Endothelial cell of umbilical vein (primary cell): ENCODE data around the gene ZNF524. TPM values are rescaled to one million over a fixed set of nuclear protein-coding genes. Genes with fewer than 3 reads are reported as not detected.

Experiments
- BruUV-seq: library from RNA; stranded (reverse); fragments of 400-500 nt; replicated peaks from 2 replicates; lab custom pipeline; 2021; lab: Mats Ljungman, UMichigan
- CTCF ChIA-PET: fragments of 300-600, 350-600 bp; sonication (Branson Sonifier 250); formaldehyde crosslinking; loops from one replicate; lab custom pipeline; 2021; ENCODE audit warnings: antibody characterized with exemption, inconsistent platforms; lab: Charles Lee
- POLR2A ChIA-PET: fragments of 300-600, 350-600 bp; sonication (Branson Sonifier 250); formaldehyde crosslinking; loops from one replicate; lab custom pipeline; 2021; ENCODE audit warnings: antibody characterized with exemption, inconsistent platforms; lab: Charles Lee
- DNase-seq: peaks from one replicate; pipeline ENCODE4 v3.0.0-alpha.2; 2011; ENCODE audit warnings: low read depth, low spot score
- FAIRE-seq: peaks from 2 replicates; lab custom pipeline; 2011; peaks lifted over from hg19 to GRCh38; lab: Jason Lieb, UNC
- H2AFZ ChIP-seq: 2 replicates; pipeline ENCODE4 v1.6.0; 2012; ENCODE audit warnings: low read depth, low read length, control low read depth, inconsistent platforms
- H3K27ac ChIP-seq: 2 replicates; pipeline ENCODE4 v1.5.1; 2011; ENCODE audit warnings: low read depth, mild to moderate bottlenecking, control low read depth, low read length, moderate library complexity; ENCODE audit not compliant: insufficient read depth
- H3K27me3 ChIP-seq, 2 experiments: 2 replicates each; pipeline versions ENCODE4 v1.6.0 to v1.6.1; 2011; ENCODE audit warnings: low read length in 2 of 2, mixed read lengths in 1 of 2; ENCODE audit not compliant: control insufficient read depth in 2 of 2, insufficient read depth in 2 of 2
- H3K36me3 ChIP-seq, 2 experiments: 2 replicates in 1 of 2; 3 replicates in 1 of 2; pipeline ENCODE4 v1.5.1; 2011; ENCODE audit warnings: low read length in 2 of 2, mild to moderate bottlenecking in 1 of 2, moderate library complexity in 1 of 2; ENCODE audit not compliant: control insufficient read depth in 2 of 2, insufficient read depth in 2 of 2; ENCODE audit errors: extremely low read depth in 1 of 2
- H3K4me1 ChIP-seq: 3 replicates; pipeline ENCODE4 v1.5.1; 2011; ENCODE audit warnings: mild to moderate bottlenecking, low read length; ENCODE audit not compliant: control insufficient read depth, insufficient read depth; ENCODE audit errors: extremely low read depth
- H3K4me2 ChIP-seq: 2 replicates; pipeline ENCODE4 v1.6.1; 2011; ENCODE audit warnings: low read length, control low read depth, mixed read lengths; ENCODE audit not compliant: insufficient read depth
- H3K4me3 ChIP-seq, 3 experiments: fragments of 200-600 bp in 1 of 3; sonication (generic), shearing (Covaris generic) in 1 of 3; replicated peaks in 1 of 3; 2 replicates each; pipeline ENCODE4 v1.5.1; 2011 to 2016; ENCODE audit warnings: control low read depth in 3 of 3, low read length in 3 of 3, mild to moderate bottlenecking in 2 of 3, inconsistent platforms in 1 of 3, low read depth in 1 of 3, moderate library complexity in 1 of 3; ENCODE audit not compliant: insufficient read depth in 1 of 3
- H3K79me2 ChIP-seq: 2 replicates; pipeline ENCODE4 v1.6.0; 2012; ENCODE audit warnings: low read length, inconsistent platforms; ENCODE audit not compliant: control insufficient read depth, insufficient read depth
- H3K9ac ChIP-seq: replicated peaks from 2 replicates; pipeline ENCODE3; 2011; ENCODE audit warnings: low read length, control low read depth; ENCODE audit not compliant: insufficient read depth; ENCODE audit errors: extremely low read depth
- H3K9me1 ChIP-seq: replicated peaks from 3 replicates; pipeline ENCODE4 v1.6.0; 2011; ENCODE audit warnings: mild to moderate bottlenecking, low read length; ENCODE audit not compliant: control insufficient read depth, insufficient read depth; ENCODE audit errors: extremely low read depth
- H3K9me3 ChIP-seq: replicated peaks from 2 replicates; pipeline ENCODE4 v1.5.1; 2012; ENCODE audit warnings: low read length, inconsistent platforms; ENCODE audit not compliant: control insufficient read depth, insufficient read depth
- H4K20me1 ChIP-seq: replicated peaks from 2 replicates; pipeline ENCODE3; 2011; ENCODE audit warnings: mild to moderate bottlenecking, low read length; ENCODE audit not compliant: control insufficient read depth, insufficient read depth; ENCODE audit errors: extremely low read depth
- CTCF ChIP-seq, 2 donors: IDR thresholded peaks; 1 replicate in 1 of 2; 2 replicates in 1 of 2; pipeline ENCODE4 v1.5.1; 2011; ENCODE audit warnings: low read length in 2 of 2, mild to moderate bottlenecking in 2 of 2, moderate library complexity in 2 of 2, control low read depth in 1 of 2, inconsistent platforms in 1 of 2, low read depth in 1 of 2; ENCODE audit not compliant: insufficient read depth in 1 of 2; ENCODE audit errors: extremely low read depth in 1 of 2
- EZH2 ChIP-seq: IDR thresholded peaks from 2 replicates; pipeline ENCODE4 v1.6.1; 2012; ENCODE audit warnings: borderline replicate concordance, low read depth, mild to moderate bottlenecking, moderate library complexity, low read length, inconsistent platforms; ENCODE audit not compliant: severe bottlenecking
- FOS ChIP-seq: IDR thresholded peaks from 2 replicates; pipeline ENCODE4 v1.6.1; 2011; ENCODE audit warnings: mild to moderate bottlenecking, low read length, moderate library complexity, borderline replicate concordance; ENCODE audit not compliant: insufficient read depth
- GATA2 ChIP-seq: IDR thresholded peaks from 2 replicates; pipeline ENCODE4 v1.7.0; 2011; ENCODE audit warnings: low read depth, mild to moderate bottlenecking, moderate library complexity, mixed read lengths, low read length; ENCODE audit not compliant: insufficient read length, insufficient read depth
- JUN ChIP-seq: IDR thresholded peaks from 2 replicates; pipeline ENCODE4 v1.6.1; 2011; ENCODE audit warnings: borderline replicate concordance, low read depth; ENCODE audit not compliant: insufficient read length, insufficient read depth
- MAX ChIP-seq: IDR thresholded peaks from 2 replicates; pipeline ENCODE4 v1.6.1; 2011; ENCODE audit not compliant: insufficient read depth, insufficient read length
- MYC ChIP-seq: IDR thresholded peaks from one replicate; pipeline ENCODE4 v1.6.1; 2011; ENCODE audit warnings: mild to moderate bottlenecking, low read depth, low read length
- POLR2A ChIP-seq: IDR thresholded peaks from 2 replicates; pipeline ENCODE4 v1.6.1; 2012; ENCODE audit warnings: low read depth, mild to moderate bottlenecking, control low read depth, low read length
- POLR2AphosphoS5 ChIP-seq: IDR thresholded peaks from 2 replicates; pipeline ENCODE4 v1.6.1; 2012; ENCODE audit warnings: low read depth, mild to moderate bottlenecking, control low read depth, low read length, moderate library complexity; ENCODE audit not compliant: insufficient read depth
- dilution Hi-C: fragments of 300-500 bp; cut with MboI; formaldehyde crosslinking; loops from one replicate; pipeline ENCODE4 v1.15.0; 2019; ENCODE audit warnings: low sequenced_read_pairs; ENCODE audit not compliant: extremely low pct_ligation_motif_present
- intact Hi-C: fragments of 100-400 bp; cut with micrococcal nuclease; formaldehyde crosslinking; loops from one replicate; pipeline ENCODE4 v1.10.0; 2022
- polyA plus RNA-seq, 4 experiments: library from polyadenylated mRNA; depleted of rRNA in 3 of 4; stranded (reverse) in 3 of 4; unstranded in 1 of 4; fragments of >200 nt; gene quantifications; 2 replicates each; pipeline versions ENCODE4 v1.2.1 to v1.2.3, GENCODE V29; 2011 to 2012; ENCODE audit warnings: missing spikeins in 1 of 4
- total RNA-seq: library from RNA; stranded (reverse); gene quantifications from 2 replicates; pipeline ENCODE4 v1.2.3, GENCODE V29; 2021

ZNF524 gene
- total and polyA plus RNA-seq, 2 donors (not counting 3 experiments of a cell fraction or from before 2014, with no cell fraction given): 15.2 to 15.4 TPM

- Histone ChIP-seq H3K36me3 (peaks cover 3 to 16% of the 10 kb centered on the region in 2 experiments), H4K20me1 (no peaks in the 10 kb centered on the region), H3K4me1 (no peaks in the 10 kb centered on the region), H3K79me2 (no peaks in the 10 kb centered on the region), H3K27me3 (no peaks in the 10 kb centered on the region), H3K27ac (no peak overlapping the region), H3K9me1 (no peaks in the 10 kb centered on the region), H3K9ac (no peak overlapping the region), H3K9me3 (no peaks in the 10 kb centered on the region), H2AFZ (no peak overlapping the region), H3K4me2 (no peak overlapping the region), H3K4me3 (no peak overlapping the region)
- no peak for TF ChIP-seq JUN
- TF ChIP-seq MAX: no peak
- no peak for TF ChIP-seq FOS
- TF ChIP-seq CTCF (IDR thresholded peaks at IDR 0.05; ENCODE audit: extremely low read depth in 1 of 2, insufficient read depth in 1 of 2, low read depth in 1 of 2, low read length in 2 of 2): no peak
- TF ChIP-seq MYC: no peak
- TF ChIP-seq EZH2: no peak
- no peak for TF ChIP-seq GATA2
- TF ChIP-seq POLR2A: no peak
- TF ChIP-seq POLR2AphosphoS5: no peak
- dilution Hi-C loops (no loop called here), intact Hi-C loops (no loop called here)
- FAIRE-seq (no peak), DNase-seq (no peak)
- ChIA-PET CTCF (no interaction called here), POLR2A (no interaction called here)
- BruUV-seq: TSS peak; percentile 54
Observed at GRCh38 chr19:55591555-55591954, 8.5 kb upstream of the ZNF524 start.
